Mesothelial cell of epicardium (in vitro differentiated cells): Measurements from ENCODE around the gene MMP17. TPM values are rescaled to one million over a fixed set of nuclear protein-coding genes. Genes with fewer than 3 reads are reported as not detected.
"Not testable (repeated sequence)": the region's sequence is repeated elsewhere in the genome, so short reads cannot be mapped to it uniquely, and the experiment has no call there.

ENCODE experiments used
- DNase-seq, 2 experiments: peaks; one replicate each; pipeline ENCODE4 v3.0.0; 2021; ENCODE audit warnings: low spot score in 2 of 2; ENCODE audit not compliant: unreplicated experiment in 2 of 2
- H3K27ac Mint-ChIP-seq: 2 replicates; pipeline ENCODE4 v1.8.0; 2021; ENCODE audit warnings: mixed read lengths
- H3K27me3 Mint-ChIP-seq: 2 replicates; pipeline ENCODE4 v1.8.0; 2021; ENCODE audit warnings: low read depth, mixed read lengths
- H3K36me3 Mint-ChIP-seq: 2 replicates; pipeline ENCODE4 v1.8.0; 2021; ENCODE audit warnings: mixed read lengths
- H3K4me1 Mint-ChIP-seq: 2 replicates; pipeline ENCODE4 v1.8.0; 2021; ENCODE audit warnings: mixed read lengths
- H3K4me3 Mint-ChIP-seq: 2 replicates; pipeline ENCODE4 v1.8.0; 2021; ENCODE audit warnings: mild to moderate bottlenecking, moderate library complexity, mixed read lengths
- H3K9me3 Mint-ChIP-seq: 2 replicates; pipeline ENCODE4 v1.8.0; 2021; ENCODE audit warnings: mixed read lengths
- total RNA-seq: library from RNA; stranded (reverse); gene quantifications from 3 replicates; pipeline ENCODE4 v1.2.1, GENCODE V29; 2021
- TF ChIP-seq, protein P1 (sequence below): fragments of 200-600 bp; sonication (generic); IDR thresholded peaks from one replicate; pipeline ENCODE4 v1.5.0; 2021; ENCODE audit warnings: antibody characterized with exemption; ENCODE audit not compliant: unreplicated experiment

Gene MMP17
- total RNA-seq, 1 donor from 2014 or later: 1.8 TPM

DNA sequence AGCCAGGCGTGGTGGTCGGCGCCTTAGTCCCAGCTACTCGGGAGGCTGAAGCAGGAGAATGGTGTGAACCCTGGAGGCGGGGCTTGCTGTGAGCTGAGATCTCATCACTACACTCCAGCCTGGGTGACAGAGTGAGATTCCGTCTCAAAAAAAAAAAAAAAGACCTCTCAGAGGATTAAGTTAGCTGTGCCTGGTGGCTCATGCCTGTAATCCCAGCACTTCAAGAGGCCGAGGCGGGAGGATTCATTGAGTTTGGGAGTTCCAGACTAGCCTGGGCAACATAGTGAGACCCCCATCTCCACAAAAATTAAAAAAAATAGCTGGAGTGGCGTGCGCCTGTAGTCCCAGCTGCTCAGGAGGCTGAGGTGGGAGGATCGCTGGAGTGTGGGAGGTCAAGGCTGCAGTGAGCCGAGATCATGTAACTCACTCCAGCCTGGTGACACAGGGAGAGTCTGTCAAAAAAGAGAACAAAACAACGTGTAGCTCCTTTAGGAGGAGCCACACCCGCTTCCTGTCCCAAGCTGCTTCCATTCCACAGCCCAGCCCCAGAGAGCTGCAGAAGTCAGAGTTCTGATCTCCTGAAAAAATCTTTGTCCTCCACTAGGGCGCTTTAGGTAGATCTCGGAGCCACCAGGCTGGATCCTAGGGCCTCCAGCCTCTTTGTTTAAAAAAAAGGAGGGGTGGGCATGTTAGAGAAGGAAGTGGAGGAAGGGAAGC is 54.8 kb downstream of the MMP17 start:
- DNase-seq: no peak
- no peak overlapping the region for H3K27ac Mint-ChIP-seq
- TF ChIP-seq, protein P1, sequence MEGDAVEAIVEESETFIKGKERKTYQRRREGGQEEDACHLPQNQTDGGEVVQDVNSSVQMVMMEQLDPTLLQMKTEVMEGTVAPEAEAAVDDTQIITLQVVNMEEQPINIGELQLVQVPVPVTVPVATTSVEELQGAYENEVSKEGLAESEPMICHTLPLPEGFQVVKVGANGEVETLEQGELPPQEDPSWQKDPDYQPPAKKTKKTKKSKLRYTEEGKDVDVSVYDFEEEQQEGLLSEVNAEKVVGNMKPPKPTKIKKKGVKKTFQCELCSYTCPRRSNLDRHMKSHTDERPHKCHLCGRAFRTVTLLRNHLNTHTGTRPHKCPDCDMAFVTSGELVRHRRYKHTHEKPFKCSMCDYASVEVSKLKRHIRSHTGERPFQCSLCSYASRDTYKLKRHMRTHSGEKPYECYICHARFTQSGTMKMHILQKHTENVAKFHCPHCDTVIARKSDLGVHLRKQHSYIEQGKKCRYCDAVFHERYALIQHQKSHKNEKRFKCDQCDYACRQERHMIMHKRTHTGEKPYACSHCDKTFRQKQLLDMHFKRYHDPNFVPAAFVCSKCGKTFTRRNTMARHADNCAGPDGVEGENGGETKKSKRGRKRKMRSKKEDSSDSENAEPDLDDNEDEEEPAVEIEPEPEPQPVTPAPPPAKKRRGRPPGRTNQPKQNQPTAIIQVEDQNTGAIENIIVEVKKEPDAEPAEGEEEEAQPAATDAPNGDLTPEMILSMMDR: no peak
- peaks cover 7% of the 10 kb centered on the region for H3K9me3 Mint-ChIP-seq
- no peak overlapping the region for H3K4me3 Mint-ChIP-seq
- peaks cover 9% of the 10 kb centered on the region for H3K4me1 Mint-ChIP-seq
- peaks cover 3% of the 10 kb centered on the region for H3K36me3 Mint-ChIP-seq
- H3K27me3 Mint-ChIP-seq: peaks cover 5% of the 10 kb centered on the region

DNA sequence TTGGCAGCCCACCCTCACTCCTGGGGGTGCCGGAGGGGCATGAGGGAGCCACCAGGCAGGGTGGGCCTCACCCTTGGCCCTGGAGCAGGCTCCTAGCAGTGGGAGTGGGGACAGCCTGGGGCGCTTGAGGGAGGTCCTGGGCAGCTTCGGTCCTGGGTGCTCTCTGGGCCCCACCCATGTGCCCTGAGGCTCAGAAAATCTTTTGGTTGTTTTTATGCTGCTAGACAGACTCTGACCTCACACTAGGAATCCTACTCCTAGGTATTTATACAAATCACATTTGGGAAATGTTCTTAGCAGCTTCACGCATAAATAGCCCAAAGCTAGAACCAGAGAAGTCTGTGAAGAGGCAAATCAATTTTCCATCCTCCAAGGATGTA is 55.3 kb downstream of the MMP17 start:
- no peak for DNase-seq
- Mint-ChIP-seq H3K27ac (no peak overlapping the region), H3K4me1 (peaks cover 4% of the 10 kb centered on the region), H3K36me3 (peaks cover 3% of the 10 kb centered on the region), H3K9me3 (peaks cover 7% of the 10 kb centered on the region), H3K4me3 (no peak overlapping the region), H3K27me3 (peaks cover 6% of the 10 kb centered on the region)
- TF ChIP-seq, protein P1: no peak

DNA sequence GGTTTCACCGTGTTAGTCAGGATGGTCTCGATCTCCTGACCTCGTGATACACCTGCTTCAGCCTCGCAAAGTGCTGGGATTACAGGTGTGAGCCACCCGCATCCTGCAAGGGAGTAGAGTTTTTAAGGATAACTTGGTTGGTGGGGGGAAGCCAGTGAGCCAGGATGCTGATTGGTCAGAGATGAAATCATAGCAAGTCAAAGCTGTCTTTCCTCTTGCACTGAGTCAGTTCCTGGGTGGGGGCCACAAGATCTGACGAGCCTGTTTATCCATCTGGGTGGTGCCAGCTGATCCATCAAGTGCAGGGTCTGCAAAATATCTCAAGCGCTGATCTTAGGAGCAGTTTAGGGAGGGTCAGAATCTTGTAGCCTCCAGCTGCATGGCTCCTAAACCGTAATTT is 56.9 kb downstream of the MMP17 start:
- not testable (repeated sequence) for H3K9me3 Mint-ChIP-seq, DNase-seq, H3K27ac Mint-ChIP-seq, H3K36me3 Mint-ChIP-seq, H3K4me3 Mint-ChIP-seq, H3K27me3 Mint-ChIP-seq
- H3K4me1 Mint-ChIP-seq: peaks cover 11% of the 10 kb centered on the region

DNA sequence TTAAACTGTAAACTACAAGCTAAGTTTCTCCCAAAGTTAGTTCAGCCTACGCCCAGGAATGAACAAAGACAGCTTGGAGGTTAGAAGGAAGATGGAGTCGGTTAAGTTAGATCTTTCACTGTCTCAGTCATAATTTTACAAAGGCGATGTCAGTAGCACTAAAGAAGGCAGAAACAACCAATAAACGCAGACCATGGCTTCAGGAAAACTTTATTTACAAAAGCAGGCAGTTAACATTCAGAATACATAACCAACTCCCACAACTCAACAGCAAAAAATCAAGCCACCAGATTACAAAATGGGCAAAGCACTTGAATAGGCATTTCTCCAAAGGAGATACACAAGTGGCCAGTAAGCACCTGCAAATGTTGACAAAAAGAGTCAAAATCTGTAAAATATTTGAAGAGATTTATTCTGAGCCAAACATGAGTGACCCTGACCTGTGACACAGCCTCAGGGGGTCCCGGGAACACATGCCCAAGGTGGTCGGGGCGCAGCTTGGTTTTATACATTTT is 57.4 kb downstream of the MMP17 start:
- no peak for DNase-seq
- Mint-ChIP-seq H3K36me3 (peaks cover 3% of the 10 kb centered on the region), H3K4me1 (peaks cover 11% of the 10 kb centered on the region), H3K27me3 (peaks cover 10% of the 10 kb centered on the region), H3K9me3 (peaks cover 7% of the 10 kb centered on the region), H3K27ac (no peak overlapping the region), H3K4me3 (no peak overlapping the region)
- TF ChIP-seq, protein P1: no peak

DNA sequence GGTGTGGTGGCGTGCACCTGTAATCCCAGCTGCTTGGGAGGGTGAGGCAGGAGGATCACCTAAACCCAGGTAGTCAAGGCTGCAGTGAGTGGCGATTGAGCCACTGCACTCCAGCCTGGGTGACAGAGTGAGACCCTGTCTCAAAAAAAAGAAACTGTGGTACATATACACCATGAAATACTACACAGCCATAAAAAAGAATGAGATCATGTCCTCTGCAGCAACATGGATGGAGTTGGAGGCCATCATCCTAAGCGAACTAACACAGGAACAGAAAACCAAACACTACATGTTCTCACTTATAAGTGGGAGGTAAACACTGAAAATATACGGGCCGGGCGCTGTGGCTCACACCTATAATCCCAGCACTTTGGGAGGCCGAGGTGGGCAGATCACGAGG is 63.5 kb downstream of the MMP17 start:
- H3K27ac Mint-ChIP-seq, H3K9me3 Mint-ChIP-seq, DNase-seq, H3K36me3 Mint-ChIP-seq, H3K4me3 Mint-ChIP-seq, H3K27me3 Mint-ChIP-seq: not testable (repeated sequence)
- peaks cover 11% of the 10 kb centered on the region for H3K4me1 Mint-ChIP-seq

DNA sequence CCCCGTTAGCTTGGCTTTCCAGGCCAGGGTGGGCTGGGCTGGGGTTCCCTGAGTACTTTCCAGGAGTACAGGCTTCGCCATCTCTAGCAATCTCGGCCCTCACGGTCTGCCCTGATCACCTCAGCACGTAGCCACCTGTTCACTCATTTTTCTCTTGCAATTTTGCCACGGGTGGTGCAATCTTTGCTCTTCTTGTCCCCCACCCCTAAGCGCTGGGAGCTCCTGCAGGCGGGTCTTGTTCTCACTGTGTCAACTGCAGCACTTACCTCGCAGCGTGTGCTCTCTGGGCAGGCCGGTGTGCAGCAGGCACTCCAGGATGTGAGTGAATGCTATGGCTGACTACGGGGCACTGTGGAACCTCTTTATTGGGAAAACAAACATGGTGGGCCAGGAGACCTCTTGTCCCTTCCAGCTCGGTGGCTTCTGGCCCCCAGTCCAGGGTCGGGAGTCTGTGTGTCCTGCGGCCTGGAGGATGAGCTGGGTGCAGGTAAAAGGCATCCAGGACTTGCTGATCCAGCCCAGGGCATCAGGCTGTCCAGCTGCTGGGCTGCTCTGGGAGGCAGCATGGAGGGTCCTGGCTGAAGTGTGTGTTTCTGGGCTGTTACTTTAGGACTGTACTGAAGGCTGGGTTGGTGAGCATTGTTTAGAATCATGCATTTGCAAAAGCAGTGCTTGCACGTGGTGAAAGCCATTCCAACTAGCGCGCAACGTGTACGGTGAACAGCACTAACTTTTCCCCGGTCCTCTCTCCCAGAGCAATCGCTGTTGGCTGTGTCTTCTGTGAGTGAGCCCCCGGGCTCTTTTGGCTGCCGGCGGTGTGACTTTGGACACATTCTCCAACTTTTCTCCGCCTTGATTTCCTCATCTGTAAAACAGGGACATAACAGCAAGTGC is 64.8 kb downstream of the MMP17 start:
- Mint-ChIP-seq H3K4me3 (no peak overlapping the region), H3K4me1 (peaks cover 11% of the 10 kb centered on the region), H3K36me3 (no peaks in the 10 kb centered on the region), H3K27ac (no peak overlapping the region), H3K9me3 (no peaks in the 10 kb centered on the region), H3K27me3 (peaks cover 10% of the 10 kb centered on the region)
- TF ChIP-seq, protein P1: no peak
- no peak for DNase-seq
